Brain microvascular endothelial cell (primary cell): ENCODE results near the gene THSD4.

Source experiments
- DNase-seq: peaks from one replicate; pipeline ENCODE4 v3.0.0-alpha.2; 2020
- H3K27ac ChIP-seq: fragments of 250-450 bp; sonication (Bioruptor Pico); 2 replicates; pipeline ENCODE4 v1.5.1; 2020; ENCODE audit warnings: mild to moderate bottlenecking, moderate library complexity
- H3K27me3 ChIP-seq: fragments of 250-450 bp; sonication (Bioruptor Pico); replicated peaks from 2 replicates; pipeline ENCODE4 v1.5.1; 2020; ENCODE audit warnings: mild to moderate bottlenecking
- H3K36me3 ChIP-seq: fragments of 250-450 bp; sonication (Bioruptor Pico); replicated peaks from 2 replicates; pipeline ENCODE4 v1.5.1; 2020; ENCODE audit warnings: mild to moderate bottlenecking
- H3K4me3 ChIP-seq: 2 replicates; pipeline ENCODE4 v1.5.1; 2011; ENCODE audit warnings: low read depth, mild to moderate bottlenecking, control low read depth, low read length, moderate library complexity
- in situ Hi-C: cut with HindIII; loops from 2 replicates; pipeline ENCODE4 v1.10.0; 2017; ENCODE audit warnings: low sequenced_read_pairs, low pct_ligation_motif_present
- TF ChIP-seq, protein P1 (sequence below): IDR thresholded peaks from 2 replicates; pipeline ENCODE4 v1.5.1; 2011; ENCODE audit warnings: low read depth, mild to moderate bottlenecking, moderate library complexity, low read length, control low read depth, inconsistent platforms; ENCODE audit errors: missing control alignments

Gene THSD4

DNA sequence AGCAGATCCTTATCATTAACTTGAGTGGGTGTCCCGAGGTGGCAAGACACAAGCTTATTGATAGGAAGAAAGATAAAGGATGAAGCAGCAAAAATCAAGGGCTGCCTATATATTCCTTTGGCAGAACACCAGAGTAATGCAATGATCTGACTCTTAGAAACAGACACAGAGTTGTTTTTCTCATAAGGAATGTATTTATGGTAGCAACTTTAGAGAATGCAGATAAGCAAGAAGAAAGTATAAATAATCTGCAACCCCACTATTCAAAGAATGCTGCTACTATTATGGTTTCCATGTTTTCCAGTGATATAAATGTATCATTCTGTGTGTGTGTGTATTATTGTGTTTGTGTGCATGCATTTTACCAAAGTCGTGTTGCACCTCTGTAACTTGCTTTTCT lies 208.3 kb downstream of the THSD4 start:
- H3K27me3 ChIP-seq, result no peaks in the 10 kb centered on the region
- TF ChIP-seq, protein P1, sequence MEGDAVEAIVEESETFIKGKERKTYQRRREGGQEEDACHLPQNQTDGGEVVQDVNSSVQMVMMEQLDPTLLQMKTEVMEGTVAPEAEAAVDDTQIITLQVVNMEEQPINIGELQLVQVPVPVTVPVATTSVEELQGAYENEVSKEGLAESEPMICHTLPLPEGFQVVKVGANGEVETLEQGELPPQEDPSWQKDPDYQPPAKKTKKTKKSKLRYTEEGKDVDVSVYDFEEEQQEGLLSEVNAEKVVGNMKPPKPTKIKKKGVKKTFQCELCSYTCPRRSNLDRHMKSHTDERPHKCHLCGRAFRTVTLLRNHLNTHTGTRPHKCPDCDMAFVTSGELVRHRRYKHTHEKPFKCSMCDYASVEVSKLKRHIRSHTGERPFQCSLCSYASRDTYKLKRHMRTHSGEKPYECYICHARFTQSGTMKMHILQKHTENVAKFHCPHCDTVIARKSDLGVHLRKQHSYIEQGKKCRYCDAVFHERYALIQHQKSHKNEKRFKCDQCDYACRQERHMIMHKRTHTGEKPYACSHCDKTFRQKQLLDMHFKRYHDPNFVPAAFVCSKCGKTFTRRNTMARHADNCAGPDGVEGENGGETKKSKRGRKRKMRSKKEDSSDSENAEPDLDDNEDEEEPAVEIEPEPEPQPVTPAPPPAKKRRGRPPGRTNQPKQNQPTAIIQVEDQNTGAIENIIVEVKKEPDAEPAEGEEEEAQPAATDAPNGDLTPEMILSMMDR, result no peak
- no peak for DNase-seq
- H3K27ac ChIP-seq, result peak overlapping the region; percentile 23
- in situ Hi-C loops, result no loop called here
- H3K4me3 ChIP-seq, result no peak overlapping the region
- H3K36me3 ChIP-seq, result no peaks in the 10 kb centered on the region

DNA sequence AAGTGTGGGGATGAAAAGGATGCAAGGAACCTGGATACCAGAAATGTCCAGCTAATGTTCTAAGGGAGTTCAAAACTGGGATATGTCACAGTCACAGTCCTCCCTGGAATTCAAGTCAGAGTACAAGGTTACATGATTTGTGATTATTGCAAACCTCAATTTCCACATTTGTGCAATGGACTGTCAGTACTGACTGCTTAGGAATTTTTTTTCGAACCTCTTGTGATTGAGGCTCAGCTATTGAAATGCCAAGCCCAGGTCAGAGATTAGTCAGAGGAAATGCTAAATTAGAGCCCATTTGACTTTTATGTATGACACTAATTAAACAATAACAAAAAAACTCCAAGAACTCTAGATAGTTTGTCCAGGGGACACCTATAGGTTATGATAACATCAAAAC lies 210.2 kb downstream of the THSD4 start:
- DNase-seq, result peak; percentile 68
- Histone ChIP-seq H3K27me3 (no peaks in the 10 kb centered on the region), H3K27ac (peak overlapping the region; percentile 79), H3K36me3 (no peaks in the 10 kb centered on the region), H3K4me3 (no peak overlapping the region)
- TF ChIP-seq, protein P1, result no peak
- in situ Hi-C loops, result no loop called here

- Histone ChIP-seq H3K36me3 (no peaks in the 10 kb centered on the region), H3K27me3 (no peaks in the 10 kb centered on the region), H3K4me3 (no peak overlapping the region), H3K27ac (peak overlapping the region; percentile 54)
- in situ Hi-C loops, result no loop called here
- no peak for DNase-seq
- TF ChIP-seq, protein P1, result no peak
Observed at GRCh38 chr15:71328453-71328852, 213.2 kb downstream of the THSD4 start.

GRCh38 chr15:71329041-71329440 lies 213.8 kb downstream of the THSD4 start:
- H3K4me3 ChIP-seq, result no peak overlapping the region
- H3K27ac ChIP-seq, result peak overlapping the region; percentile 54
- TF ChIP-seq, protein P1, result no peak
- H3K27me3 ChIP-seq, result no peaks in the 10 kb centered on the region
- in situ Hi-C loops, result no loop called here
- DNase-seq, result peak; percentile 35
- no peaks in the 10 kb centered on the region for H3K36me3 ChIP-seq

DNA sequence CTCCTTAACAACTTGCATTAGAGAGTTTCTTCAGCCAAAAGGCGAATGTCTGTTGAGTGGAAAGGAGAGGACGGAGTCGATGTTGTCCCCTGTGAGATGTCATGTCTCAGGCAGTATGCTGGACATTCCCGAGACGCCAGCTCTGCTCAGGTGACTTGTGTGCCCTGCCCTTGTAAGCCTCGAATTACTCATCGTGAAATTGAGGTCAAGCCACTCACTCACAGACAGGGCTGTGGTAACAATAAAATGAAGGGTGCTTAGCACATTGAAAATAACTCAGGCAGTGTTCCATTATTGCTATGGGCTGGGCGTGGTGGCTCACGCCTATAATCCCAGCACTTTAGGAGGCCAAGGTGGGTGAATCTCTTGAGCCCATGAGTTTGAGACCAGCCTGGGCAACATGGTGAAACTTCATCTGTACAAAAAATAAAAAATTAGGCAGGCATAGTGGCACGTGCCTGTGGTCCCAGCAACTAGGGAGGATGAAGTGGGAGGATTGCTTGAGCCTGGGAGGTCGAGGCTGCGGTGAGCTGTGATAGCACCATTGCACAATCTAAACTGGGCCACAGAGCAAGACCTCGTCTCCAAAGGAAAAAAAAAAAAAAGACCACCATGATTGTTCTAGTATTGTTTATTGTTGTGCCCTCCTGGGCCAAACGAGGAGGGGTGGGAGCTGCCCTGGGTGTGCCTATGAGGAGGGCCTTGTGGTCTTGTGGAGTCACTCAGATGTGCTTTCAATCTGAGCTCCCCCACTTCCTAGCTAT lies 214.4 kb downstream of the THSD4 start:
- peak; percentile 51 for DNase-seq
- Histone ChIP-seq H3K27ac (peak overlapping the region; percentile 54), H3K36me3 (no peaks in the 10 kb centered on the region), H3K27me3 (no peaks in the 10 kb centered on the region), H3K4me3 (no peak overlapping the region)
- TF ChIP-seq, protein P1, result no peak
- in situ Hi-C loops, result no loop called here
